Hematopoietic multipotent progenitor cell treated with erythropoietin and hydrocortisone succinate and interleukin-3 and kit ligand, for 8 days (in vitro differentiated cells): ENCODE data around the gene PDE9A.
"Not testable (repeated sequence)": the region's sequence is repeated elsewhere in the genome, so short reads cannot be mapped to it uniquely, and the experiment has no call there.

Experiments used
- DNase-seq: peaks from one replicate; pipeline ENCODE4 v3.0.0-alpha.2; 2015

Gene PDE9A

GRCh38 chr21:42720484-42720883 is 67.1 kb downstream of the PDE9A start:
- DNase-seq = not testable (repeated sequence)

GRCh38 chr21:42721341-42721824 is 68.0 kb downstream of the PDE9A start:
- DNase-seq = no peak

- no peak for DNase-seq
These were observed 68.7 kb downstream of the PDE9A start for GRCh38 chr21:42722153-42722552.

GRCh38 chr21:42722808-42723473 is 69.5 kb downstream of the PDE9A start:
- DNase-seq = no peak

GRCh38 chr21:42724226-42724920 is 71.0 kb downstream of the PDE9A start:
- no peak for DNase-seq

GRCh38 chr21:42725416-42725930 is 72.1 kb downstream of the PDE9A start:
- no peak for DNase-seq

GRCh38 chr21:42731264-42732032 is 78.0 kb downstream of the PDE9A start:
- no peak for DNase-seq

GRCh38 chr21:42732033-42732410 is 78.6 kb downstream of the PDE9A start:
- DNase-seq = no peak

- DNase-seq = no peak
These were observed 79.7 kb downstream of the PDE9A start for GRCh38 chr21:42733037-42733627.

GRCh38 chr21:42733874-42734273 is 80.5 kb downstream of the PDE9A start:
- no peak for DNase-seq

GRCh38 chr21:42734323-42734971 is 81.0 kb downstream of the PDE9A start:
- DNase-seq = no peak

GRCh38 chr21:42735061-42735460 is 81.6 kb downstream of the PDE9A start:
- no peak for DNase-seq

- DNase-seq = no peak
These were observed 82.5 kb downstream of the PDE9A start for GRCh38 chr21:42735944-42736343.

- DNase-seq = no peak
These were observed 83.4 kb downstream of the PDE9A start for GRCh38 chr21:42736646-42737350.

- no peak for DNase-seq
These were observed 84.7 kb downstream of the PDE9A start for GRCh38 chr21:42737951-42738590.

- no peak for DNase-seq
These were observed 85.9 kb downstream of the PDE9A start for GRCh38 chr21:42739061-42739931.

GRCh38 chr21:42740405-42740909 is 87.0 kb downstream of the PDE9A start:
- DNase-seq = no peak

GRCh38 chr21:42741066-42741465 is 87.6 kb downstream of the PDE9A start:
- no peak for DNase-seq

GRCh38 chr21:42744520-42745445 is 91.4 kb downstream of the PDE9A start:
- DNase-seq = no peak
